Skeletal muscle satellite cell (primary cell): ENCODE data around the gene TACC2.
"Not testable (repeated sequence)": the region's sequence is repeated elsewhere in the genome, so short reads cannot be mapped to it uniquely, and the experiment has no call there.

Source experiments
- H3K27me3 ChIP-seq: 2 replicates; pipeline ENCODE4 v1.7.0; 2013; ENCODE audit warnings: low read length; ENCODE audit not compliant: control insufficient read depth, insufficient read depth
- H3K36me3 ChIP-seq: 2 replicates; pipeline ENCODE4 v1.7.0; 2013; ENCODE audit warnings: mild to moderate bottlenecking, control low read depth, low read length; ENCODE audit not compliant: insufficient read depth
- H3K4me1 ChIP-seq: 2 replicates; pipeline ENCODE4 v1.7.0; 2013; ENCODE audit warnings: low read length; ENCODE audit not compliant: control insufficient read depth, insufficient read depth
- H3K4me2 ChIP-seq: 2 replicates; pipeline ENCODE4 v1.7.0; 2013; ENCODE audit warnings: mild to moderate bottlenecking, low read length
- H3K4me3 ChIP-seq: 2 replicates; pipeline ENCODE4 v1.7.0; 2013; ENCODE audit warnings: low read length
- H3K9ac ChIP-seq: 2 replicates; pipeline ENCODE4 v1.7.0; 2013; ENCODE audit warnings: mild to moderate bottlenecking, low read depth, low read length, moderate library complexity
- H3K9me3 ChIP-seq: replicated peaks from 2 replicates; pipeline ENCODE4 v1.7.0; 2013; ENCODE audit warnings: mild to moderate bottlenecking, control low read depth, low read length

The TACC2 gene

GRCh38 chr10:122199689-122200088, 210.7 kb downstream of the TACC2 start:
- Histone ChIP-seq H3K4me1 (no peaks in the 10 kb centered on the region), H3K9me3 (no peaks in the 10 kb centered on the region), H3K9ac (no peak overlapping the region), H3K27me3 (no peaks in the 10 kb centered on the region), H3K36me3 (no peaks in the 10 kb centered on the region), H3K4me2 (no peak overlapping the region), H3K4me3 (no peak overlapping the region)

- H3K36me3 ChIP-seq = no peaks in the 10 kb centered on the region
- H3K4me1 ChIP-seq = no peaks in the 10 kb centered on the region
- H3K4me2 ChIP-seq = no peak overlapping the region
- H3K4me3 ChIP-seq = no peak overlapping the region
- no peak overlapping the region for H3K9ac ChIP-seq
- H3K27me3 ChIP-seq = no peaks in the 10 kb centered on the region
- H3K9me3 ChIP-seq = no peaks in the 10 kb centered on the region
Measured at GRCh38 chr10:122201401-122201800, 212.4 kb downstream of the TACC2 start.

GRCh38 chr10:122203180-122203579, 214.2 kb downstream of the TACC2 start:
- not testable (repeated sequence) for H3K4me3 ChIP-seq, H3K27me3 ChIP-seq, H3K36me3 ChIP-seq, H3K4me2 ChIP-seq, H3K9me3 ChIP-seq, H3K9ac ChIP-seq, H3K4me1 ChIP-seq

- Histone ChIP-seq H3K9me3 (no peaks in the 10 kb centered on the region), H3K27me3 (no peaks in the 10 kb centered on the region), H3K4me1 (no peaks in the 10 kb centered on the region), H3K36me3 (no peaks in the 10 kb centered on the region), H3K4me3 (no peak overlapping the region), H3K9ac (no peak overlapping the region), H3K4me2 (no peak overlapping the region)
Measured at GRCh38 chr10:122204691-122205489, 215.9 kb downstream of the TACC2 start.

DNA sequence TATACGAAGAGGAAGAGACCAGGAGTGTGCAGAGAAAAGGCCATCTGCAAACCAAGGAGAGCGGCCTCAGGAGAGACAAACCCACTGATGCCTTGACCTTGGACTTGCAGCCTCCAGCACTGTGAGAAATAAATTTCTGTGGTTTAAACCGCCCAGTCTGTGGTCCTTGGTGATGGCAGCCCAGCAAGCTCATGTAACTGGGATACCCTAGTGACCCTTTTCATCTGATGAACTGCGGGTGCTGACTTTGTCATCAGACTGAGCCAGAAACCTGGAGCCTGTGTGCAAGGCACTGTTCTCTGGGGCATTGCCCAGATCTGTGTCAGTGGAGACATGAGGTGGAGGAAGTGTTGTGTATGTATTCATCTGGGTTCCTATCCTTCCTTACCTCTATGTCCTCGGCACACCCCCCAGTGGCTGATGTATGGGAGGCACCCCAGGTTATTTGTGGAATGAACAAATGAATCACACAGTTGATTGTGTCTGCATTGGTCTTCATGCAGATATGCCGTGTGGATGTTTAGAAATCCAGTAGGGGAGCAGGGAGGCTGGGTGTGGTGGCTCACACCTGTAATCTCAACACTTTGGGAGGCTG, 217.6 kb downstream of the TACC2 start:
- peaks cover 13% of the 10 kb centered on the region for H3K36me3 ChIP-seq
- no peaks in the 10 kb centered on the region for H3K4me1 ChIP-seq
- H3K4me3 ChIP-seq = no peak overlapping the region
- no peak overlapping the region for H3K4me2 ChIP-seq
- H3K27me3 ChIP-seq = no peaks in the 10 kb centered on the region
- no peak overlapping the region for H3K9ac ChIP-seq
- no peaks in the 10 kb centered on the region for H3K9me3 ChIP-seq

DNA sequence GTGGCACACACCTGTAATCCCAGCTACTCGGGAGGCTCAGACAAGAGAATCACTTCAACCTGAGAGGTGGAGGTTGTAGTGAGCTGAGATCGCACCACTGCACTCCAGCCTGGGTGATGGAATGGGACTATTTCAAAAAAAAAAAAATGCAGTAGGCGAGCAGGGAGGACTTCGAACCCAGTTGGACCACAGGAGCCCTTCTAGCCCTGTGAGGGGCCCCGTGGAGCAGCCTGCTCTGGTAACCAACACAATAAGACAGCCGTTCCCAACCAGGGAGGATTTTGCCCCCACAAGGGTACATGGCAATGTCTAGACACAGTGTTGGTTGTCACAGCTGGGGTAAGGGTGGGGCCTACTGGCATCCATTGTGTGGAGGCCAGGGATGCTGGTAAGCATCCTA, 218.2 kb downstream of the TACC2 start:
- H3K4me3 ChIP-seq = no peak overlapping the region
- H3K9me3 ChIP-seq = no peaks in the 10 kb centered on the region
- H3K36me3 ChIP-seq = peaks cover 16% of the 10 kb centered on the region
- H3K9ac ChIP-seq = no peak overlapping the region
- no peaks in the 10 kb centered on the region for H3K4me1 ChIP-seq
- no peak overlapping the region for H3K4me2 ChIP-seq
- no peaks in the 10 kb centered on the region for H3K27me3 ChIP-seq

- Histone ChIP-seq H3K4me2 (no peak overlapping the region), H3K4me1 (no peaks in the 10 kb centered on the region), H3K27me3 (no peaks in the 10 kb centered on the region), H3K4me3 (no peak overlapping the region), H3K9ac (no peak overlapping the region), H3K36me3 (peaks cover 16% of the 10 kb centered on the region), H3K9me3 (no peaks in the 10 kb centered on the region)
Measured at GRCh38 chr10:122207596-122207995, 218.6 kb downstream of the TACC2 start.

DNA sequence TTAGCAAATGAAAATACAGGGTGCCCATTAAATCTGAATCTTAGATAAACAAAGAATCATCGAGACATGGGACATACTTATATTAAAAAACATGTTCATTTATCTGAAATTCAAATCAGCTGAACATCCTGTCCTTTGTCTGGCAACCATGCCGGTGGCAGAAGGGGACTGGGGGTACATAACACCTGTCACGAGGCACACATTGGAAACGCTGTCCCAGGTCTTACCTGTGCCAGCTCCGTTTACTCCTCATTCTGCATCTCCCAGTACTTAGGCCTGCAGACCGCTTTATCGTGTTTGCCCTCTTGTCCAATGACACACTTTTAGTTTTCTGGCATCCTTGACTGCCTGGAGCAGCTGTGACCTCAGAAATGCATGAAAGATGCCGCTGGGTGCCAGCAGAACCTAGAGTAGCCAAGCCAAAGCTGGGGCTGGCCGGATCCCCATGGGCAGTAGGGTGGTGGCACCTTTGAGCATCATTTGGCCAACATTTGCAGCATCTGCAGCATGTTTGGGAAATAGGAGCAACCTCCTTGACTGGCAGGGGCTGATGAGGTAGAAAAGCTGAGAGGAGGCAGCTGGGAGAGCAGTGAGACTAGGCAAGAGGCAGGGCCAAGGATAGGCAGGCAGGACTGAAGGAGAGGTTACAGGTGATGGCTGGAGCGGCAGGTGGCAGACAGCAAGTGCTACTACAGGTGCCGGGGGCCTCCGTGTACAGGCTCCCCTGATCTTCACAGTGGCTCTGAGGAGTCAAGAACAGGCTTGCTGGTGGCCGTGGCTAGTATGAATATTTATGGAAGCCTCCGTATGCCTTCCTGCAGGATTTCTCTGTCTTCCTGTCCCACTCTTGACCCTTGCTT, 219.8 kb downstream of the TACC2 start:
- Histone ChIP-seq H3K4me1 (no peaks in the 10 kb centered on the region), H3K4me2 (no peak overlapping the region), H3K27me3 (no peaks in the 10 kb centered on the region), H3K9me3 (no peaks in the 10 kb centered on the region), H3K36me3 (peaks cover 16% of the 10 kb centered on the region), H3K4me3 (no peak overlapping the region), H3K9ac (no peak overlapping the region)

- H3K4me1 ChIP-seq = no peaks in the 10 kb centered on the region
Measured at GRCh38 chr10:122210481-122211265, 221.7 kb downstream of the TACC2 start.

DNA sequence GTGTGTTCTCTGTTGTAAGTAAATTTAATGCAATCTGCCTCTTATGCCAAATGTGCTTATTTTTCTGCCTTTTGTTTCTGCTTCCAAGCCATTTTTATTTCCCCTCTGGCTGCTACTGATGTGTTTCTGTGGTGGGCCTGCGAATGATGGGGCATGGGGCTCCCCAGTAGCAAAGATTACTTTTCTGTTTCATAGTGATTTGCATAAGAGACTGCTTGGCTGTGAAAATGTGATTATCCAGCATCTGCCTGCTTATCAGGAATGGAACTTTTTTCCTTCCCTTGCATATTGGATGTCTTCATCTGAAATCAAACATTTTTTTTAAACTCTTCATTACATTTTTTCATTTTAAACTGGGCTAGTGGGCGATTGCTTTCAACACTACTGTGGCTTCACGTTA, 224.4 kb downstream of the TACC2 start:
- no peaks in the 10 kb centered on the region for H3K9me3 ChIP-seq
- H3K4me2 ChIP-seq = no peak overlapping the region
- H3K9ac ChIP-seq = no peak overlapping the region
- no peak overlapping the region for H3K4me3 ChIP-seq
- H3K27me3 ChIP-seq = no peaks in the 10 kb centered on the region
- H3K4me1 ChIP-seq = no peaks in the 10 kb centered on the region
- H3K36me3 ChIP-seq = peaks cover 18% of the 10 kb centered on the region

More at GRCh38 chr10:122210481-122211265, 221.7 kb downstream of the TACC2 start:
- H3K4me2 ChIP-seq = no peak overlapping the region
- H3K27me3 ChIP-seq = no peaks in the 10 kb centered on the region
- H3K9me3 ChIP-seq = no peaks in the 10 kb centered on the region
- H3K36me3 ChIP-seq = peaks cover 16% of the 10 kb centered on the region
- H3K4me3 ChIP-seq = no peak overlapping the region
- no peak overlapping the region for H3K9ac ChIP-seq

GRCh38 chr10:122213766-122214165, 224.8 kb downstream of the TACC2 start:
- H3K27me3 ChIP-seq = no peaks in the 10 kb centered on the region
- no peak overlapping the region for H3K4me3 ChIP-seq
- no peaks in the 10 kb centered on the region for H3K9me3 ChIP-seq
- no peak overlapping the region for H3K9ac ChIP-seq
- H3K4me1 ChIP-seq = no peaks in the 10 kb centered on the region
- peaks cover 22% of the 10 kb centered on the region for H3K36me3 ChIP-seq
- H3K4me2 ChIP-seq = no peak overlapping the region
